ENCODE results near the gene SLC2A1.

The SLC2A1 gene

GRCh38 chr1:42952303-42953001 lies 6.2 kb downstream of the SLC2A1 start:
- Histone ChIP-seq H3K18ac (ENCODE audit: low read length) (peak overlapping the region; percentile 43), H3K36me3 (ENCODE audit: control insufficient read depth in 1 of 2, insufficient read depth in 2 of 2, low read length in 2 of 2) (peaks cover 55 to 57% of the 10 kb centered on the region in 2 experiments), H4K91ac (ENCODE audit: low read depth, low read length) (peak overlapping the region; percentile 38), H2AFZ (ENCODE audit: insufficient read depth, low read length, poor library complexity) (no peak overlapping the region), H3K4me1 (ENCODE audit: control insufficient read depth in 1 of 2, insufficient read depth in 2 of 2, low read length in 2 of 2) (peaks cover 48 to 58% of the 10 kb centered on the region in 2 experiments), H3K9ac (ENCODE audit: low read length) (no peak overlapping the region), H3K4ac (ENCODE audit: low read depth, low read length) (peak overlapping the region; percentile 29), H2AK5ac (ENCODE audit: low read length) (peak overlapping the region; percentile 22), H3K4me2 (ENCODE audit: low read length) (no peak overlapping the region), H3K27ac (ENCODE audit: low read depth, low read length) (peak overlapping the region; percentile 74), H3K27me3 (ENCODE audit: insufficient read depth, low read length) (no peaks in the 10 kb centered on the region), H2BK5ac (ENCODE audit: low read depth, low read length, poor library complexity) (peak overlapping the region; percentile 19), H3K23ac (ENCODE audit: low read length) (no peak overlapping the region), H4K8ac (ENCODE audit: low read depth, low read length) (peak overlapping the region; percentile 18), H3K79me2 (ENCODE audit: control insufficient read depth, insufficient read depth, low read length, poor library complexity) (peaks cover 65% of the 10 kb centered on the region), H3K9me3 (ENCODE audit: insufficient read depth, low read depth, low read length) (no peaks in the 10 kb centered on the region), H4K12ac (ENCODE audit: low read depth, low read length) (no peak overlapping the region), H3K14ac (ENCODE audit: low read length) (peak overlapping the region; percentile 22), H2BK120ac (ENCODE audit: insufficient read depth, low read length, poor library complexity) (peak overlapping the region; percentile 40), H3K79me1 (ENCODE audit: low read length) (peaks cover 44% of the 10 kb centered on the region), H2BK12ac (ENCODE audit: low read length) (peak overlapping the region; percentile 34), H3K4me3 (ENCODE audit: low read depth, low read length) (no peak overlapping the region)
- WGBS (ENCODE audit: extremely low coverage, insufficient coverage, insufficient read length) = no CpG with 5 or more reads among the region's 11 CpGs
- peak in 1 of 2 donors; percentile 0 for DNase-seq

GRCh38 chr1:42951588-42951987 lies 7.1 kb downstream of the SLC2A1 start:
- H3K14ac ChIP-seq (ENCODE audit: low read length) = peak overlapping the region; percentile 32
- H3K79me2 ChIP-seq (ENCODE audit: control insufficient read depth, insufficient read depth, low read length, poor library complexity) = peaks cover 65% of the 10 kb centered on the region
- no peak overlapping the region for H3K4me3 ChIP-seq (ENCODE audit: low read depth, low read length)
- no peaks in the 10 kb centered on the region for H3K9me3 ChIP-seq (ENCODE audit: insufficient read depth, low read depth, low read length)
- H3K18ac ChIP-seq (ENCODE audit: low read length) = no peak overlapping the region
- H3K4ac ChIP-seq (ENCODE audit: low read depth, low read length) = peak overlapping the region; percentile 29
- no peak overlapping the region for H2BK5ac ChIP-seq (ENCODE audit: low read depth, low read length, poor library complexity)
- no peak overlapping the region for H3K9ac ChIP-seq (ENCODE audit: low read length)
- peak overlapping the region; percentile 7 for H3K27ac ChIP-seq (ENCODE audit: low read depth, low read length)
- H4K8ac ChIP-seq (ENCODE audit: low read depth, low read length) = no peak overlapping the region
- DNase-seq = no peak
- peak overlapping the region; percentile 38 for H2BK12ac ChIP-seq (ENCODE audit: low read length)
- no peak overlapping the region for H4K12ac ChIP-seq (ENCODE audit: low read depth, low read length)
- H2AFZ ChIP-seq (ENCODE audit: insufficient read depth, low read length, poor library complexity) = no peak overlapping the region
- H2AK5ac ChIP-seq (ENCODE audit: low read length) = no peak overlapping the region
- H3K23ac ChIP-seq (ENCODE audit: low read length) = no peak overlapping the region
- H3K79me1 ChIP-seq (ENCODE audit: low read length) = peaks cover 41% of the 10 kb centered on the region
- no peak overlapping the region for H3K4me2 ChIP-seq (ENCODE audit: low read length)
- H4K91ac ChIP-seq (ENCODE audit: low read depth, low read length) = no peak overlapping the region
- H3K36me3 ChIP-seq (ENCODE audit: control insufficient read depth in 1 of 2, insufficient read depth in 2 of 2, low read length in 2 of 2) = peaks cover 60 to 62% of the 10 kb centered on the region in 2 experiments
- peaks cover 56 to 66% of the 10 kb centered on the region in 2 experiments for H3K4me1 ChIP-seq (ENCODE audit: control insufficient read depth in 1 of 2, insufficient read depth in 2 of 2, low read length in 2 of 2)
- no peaks in the 10 kb centered on the region for H3K27me3 ChIP-seq (ENCODE audit: insufficient read depth, low read length)
- WGBS (ENCODE audit: extremely low coverage, insufficient coverage, insufficient read length) = no CpG with 5 or more reads among the region's 1 CpG
- no peak overlapping the region for H2BK120ac ChIP-seq (ENCODE audit: insufficient read depth, low read length, poor library complexity)

GRCh38 chr1:42950116-42950481 lies 8.6 kb downstream of the SLC2A1 start:
- H3K36me3 ChIP-seq (ENCODE audit: control insufficient read depth in 1 of 2, insufficient read depth in 2 of 2, low read length in 2 of 2) = peaks cover 59 to 62% of the 10 kb centered on the region in 2 experiments
- H2AK5ac ChIP-seq (ENCODE audit: low read length) = no peak overlapping the region
- no peak overlapping the region for H3K9ac ChIP-seq (ENCODE audit: low read length)
- no peak overlapping the region for H4K8ac ChIP-seq (ENCODE audit: low read depth, low read length)
- no peak for DNase-seq
- H3K4me2 ChIP-seq (ENCODE audit: low read length) = peak overlapping the region; percentile 51
- H4K91ac ChIP-seq (ENCODE audit: low read depth, low read length) = no peak overlapping the region
- H2BK5ac ChIP-seq (ENCODE audit: low read depth, low read length, poor library complexity) = peak overlapping the region; percentile 60
- H3K27me3 ChIP-seq (ENCODE audit: insufficient read depth, low read length) = no peaks in the 10 kb centered on the region
- H3K27ac ChIP-seq (ENCODE audit: low read depth, low read length) = peak overlapping the region; percentile 93
- peaks cover 42% of the 10 kb centered on the region for H3K79me1 ChIP-seq (ENCODE audit: low read length)
- peaks cover 62 to 70% of the 10 kb centered on the region in 2 experiments for H3K4me1 ChIP-seq (ENCODE audit: control insufficient read depth in 1 of 2, insufficient read depth in 2 of 2, low read length in 2 of 2)
- no peak overlapping the region for H3K14ac ChIP-seq (ENCODE audit: low read length)
- H3K23ac ChIP-seq (ENCODE audit: low read length) = no peak overlapping the region
- H2BK12ac ChIP-seq (ENCODE audit: low read length) = no peak overlapping the region
- H4K12ac ChIP-seq (ENCODE audit: low read depth, low read length) = no peak overlapping the region
- H3K4me3 ChIP-seq (ENCODE audit: low read depth, low read length) = no peak overlapping the region
- no peak overlapping the region for H3K18ac ChIP-seq (ENCODE audit: low read length)
- H2AFZ ChIP-seq (ENCODE audit: insufficient read depth, low read length, poor library complexity) = no peak overlapping the region
- H3K79me2 ChIP-seq (ENCODE audit: control insufficient read depth, insufficient read depth, low read length, poor library complexity) = peaks cover 63% of the 10 kb centered on the region
- WGBS (ENCODE audit: extremely low coverage, insufficient coverage, insufficient read length) = no CpG with 5 or more reads among the region's 5 CpGs
- H3K9me3 ChIP-seq (ENCODE audit: insufficient read depth, low read depth, low read length) = no peaks in the 10 kb centered on the region
- no peak overlapping the region for H3K4ac ChIP-seq (ENCODE audit: low read depth, low read length)
- H2BK120ac ChIP-seq (ENCODE audit: insufficient read depth, low read length, poor library complexity) = peak overlapping the region; percentile 93

GRCh38 chr1:42949312-42950115 lies 9.2 kb downstream of the SLC2A1 start:
- Histone ChIP-seq H3K36me3 (ENCODE audit: control insufficient read depth in 1 of 2, insufficient read depth in 2 of 2, low read length in 2 of 2) (peaks cover 59 to 60% of the 10 kb centered on the region in 2 experiments), H3K4me1 (ENCODE audit: control insufficient read depth in 1 of 2, insufficient read depth in 2 of 2, low read length in 2 of 2) (peaks cover 64 to 71% of the 10 kb centered on the region in 2 experiments), H2AFZ (ENCODE audit: insufficient read depth, low read length, poor library complexity) (no peak overlapping the region), H2BK120ac (ENCODE audit: insufficient read depth, low read length, poor library complexity) (peak overlapping the region; percentile 93), H4K91ac (ENCODE audit: low read depth, low read length) (peak overlapping the region; percentile 80), H3K4me2 (ENCODE audit: low read length) (peak overlapping the region; percentile 51), H3K14ac (ENCODE audit: low read length) (peak overlapping the region; percentile 80), H3K4me3 (ENCODE audit: low read depth, low read length) (no peak overlapping the region), H3K9ac (ENCODE audit: low read length) (no peak overlapping the region), H3K9me3 (ENCODE audit: insufficient read depth, low read depth, low read length) (no peaks in the 10 kb centered on the region), H3K27me3 (ENCODE audit: insufficient read depth, low read length) (no peaks in the 10 kb centered on the region), H4K12ac (ENCODE audit: low read depth, low read length) (peak overlapping the region; percentile 67), H2AK5ac (ENCODE audit: low read length) (peak overlapping the region; percentile 39), H2BK5ac (ENCODE audit: low read depth, low read length, poor library complexity) (peak overlapping the region; percentile 88), H3K23ac (ENCODE audit: low read length) (no peak overlapping the region), H3K79me2 (ENCODE audit: control insufficient read depth, insufficient read depth, low read length, poor library complexity) (peaks cover 60% of the 10 kb centered on the region), H3K27ac (ENCODE audit: low read depth, low read length) (peak overlapping the region; percentile 93), H3K4ac (ENCODE audit: low read depth, low read length) (peak overlapping the region; percentile 93), H3K79me1 (ENCODE audit: low read length) (peaks cover 44% of the 10 kb centered on the region), H4K8ac (ENCODE audit: low read depth, low read length) (peak overlapping the region; percentile 58), H3K18ac (ENCODE audit: low read length) (peak overlapping the region; percentile 63), H2BK12ac (ENCODE audit: low read length) (peak overlapping the region; percentile 63)
- no peak for DNase-seq
- no CpG with 5 or more reads among the region's 9 CpGs for WGBS (ENCODE audit: extremely low coverage, insufficient coverage, insufficient read length)

Data from trophoblast cell (in vitro differentiated cells and primary cell).